Testis (tissue), 2 donors: ENCODE data around the gene STARD13.

Experiments used
- CTCF ChIP-seq, 3 experiments: fragments of 450-650 bp in 2 of 3; fragments of 200-600 bp in 1 of 3; sonication (generic) in 1 of 3; IDR thresholded peaks; one replicate each; pipeline ENCODE4 v1.5.1; 2016 to 2019; ENCODE audit warnings: antibody characterized with exemption in 3 of 3, mild to moderate bottlenecking in 2 of 3, moderate library complexity in 1 of 3
- POLR2A ChIP-seq: fragments of 450-650 bp; IDR thresholded peaks from one replicate; pipeline ENCODE4 v1.6.1; 2017; ENCODE audit warnings: antibody characterized with exemption, mild to moderate bottlenecking, moderate library complexity

GRCh38 chr13:33303855-33304597 is 18.5 kb upstream of the STARD13 start:
- TF ChIP-seq CTCF (IDR thresholded peaks at IDR 0.05) = no peak
- no peak for TF ChIP-seq POLR2A
